ENCODE measurements around the gene HTR2A.
"Not testable (repeated sequence)": the region's sequence is repeated elsewhere in the genome, so short reads cannot be mapped to it uniquely, and the experiment has no call there.

Gene HTR2A

DNA sequence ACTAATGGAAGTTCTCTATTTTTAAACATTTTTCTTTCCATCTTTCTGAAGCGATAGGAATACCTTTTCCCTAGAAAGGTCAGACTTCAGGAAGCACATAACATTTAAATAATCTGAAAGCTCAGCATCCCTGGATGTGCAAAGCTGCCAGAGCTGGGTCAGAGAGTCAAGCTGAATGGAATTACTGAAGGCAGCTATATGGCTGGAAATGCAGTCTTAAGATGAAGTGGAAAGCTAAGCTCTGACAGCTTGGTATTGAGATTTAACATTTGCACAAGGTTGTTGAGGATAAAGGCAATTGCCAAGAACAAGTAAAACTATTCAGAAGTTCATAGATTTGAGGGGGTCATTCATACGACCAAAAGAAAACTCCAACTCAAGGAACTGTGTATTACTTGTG, 28.8 kb downstream of the HTR2A start:
- DNase-seq, result no peak

DNA sequence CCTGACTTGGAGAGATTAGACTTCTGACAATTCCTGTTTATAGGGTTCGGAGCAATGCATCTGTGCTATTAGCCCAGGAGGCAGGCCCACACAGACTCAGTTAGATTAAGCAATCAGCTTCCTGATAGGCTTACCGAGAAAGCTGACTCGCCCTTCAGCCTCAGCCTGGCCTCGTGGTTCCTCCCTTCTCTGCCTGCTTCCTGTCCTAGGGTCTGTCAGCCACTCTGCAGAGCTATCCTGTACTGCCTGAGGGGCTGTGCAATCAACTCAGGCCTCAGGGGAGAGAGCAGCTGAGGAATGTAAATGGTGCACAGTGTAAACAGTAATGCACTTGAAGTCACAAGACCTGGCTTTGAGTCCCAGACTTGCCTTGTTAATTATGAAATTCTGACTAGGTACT, 30.7 kb downstream of the HTR2A start:
- DNase-seq, result no peak

DNA sequence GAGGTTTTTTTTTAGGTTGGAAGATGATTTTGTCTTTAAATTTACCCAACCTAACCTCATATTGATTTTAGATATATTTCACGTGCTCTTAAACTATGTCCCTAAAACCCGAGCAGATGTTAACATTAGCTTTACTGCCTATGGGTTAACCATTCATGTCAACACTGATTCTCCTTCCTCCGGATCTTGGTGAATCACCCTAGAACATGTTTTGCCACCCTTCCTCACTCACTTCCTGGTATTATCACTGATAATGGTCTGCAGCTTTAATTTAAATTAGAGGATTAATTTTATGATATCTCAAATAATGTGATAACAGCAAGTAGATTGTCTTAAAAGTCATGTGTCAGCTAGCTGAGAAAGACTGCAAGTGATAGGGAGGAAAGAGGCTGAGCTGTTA, 31.9 kb downstream of the HTR2A start:
- no peak for DNase-seq

DNA sequence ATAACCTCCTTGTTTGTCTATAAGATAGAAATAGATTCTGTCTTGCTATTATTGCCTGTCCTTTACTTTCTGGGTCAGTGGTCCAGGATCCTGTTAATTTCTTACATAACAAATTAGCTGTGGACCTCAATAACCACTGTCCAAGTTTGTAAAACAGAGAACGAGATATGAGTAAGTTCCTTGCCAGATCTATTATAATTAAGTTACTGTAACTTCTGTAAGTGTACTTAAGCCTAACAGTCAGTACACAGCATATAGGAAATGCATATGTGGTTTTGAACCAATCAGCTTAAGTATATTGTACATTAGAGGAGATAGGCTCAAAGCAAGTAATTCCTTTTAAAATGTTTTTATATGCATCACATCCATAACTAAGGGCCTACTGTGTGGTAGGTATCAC, 34.9 kb downstream of the HTR2A start:
- DNase-seq, result no peak

DNA sequence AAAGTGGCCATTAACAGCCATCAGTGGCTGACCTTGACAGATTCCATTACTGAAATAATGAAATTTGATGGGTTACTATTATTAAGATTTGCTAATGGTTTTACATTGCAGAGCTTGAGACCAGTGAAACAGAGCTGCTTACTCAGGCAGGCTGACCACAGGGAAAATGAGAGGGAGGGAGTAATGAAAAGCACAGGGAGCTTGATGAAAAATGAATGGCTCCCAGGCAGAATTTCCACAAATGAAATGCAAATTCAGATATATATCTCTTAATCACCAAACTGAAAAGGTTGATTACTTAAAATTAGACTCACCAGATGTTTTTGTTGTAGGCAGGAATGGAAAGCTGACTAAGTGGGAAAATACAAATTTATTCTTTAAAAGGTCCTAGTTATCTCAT, 36.1 kb downstream of the HTR2A start:
- no peak for DNase-seq

DNA sequence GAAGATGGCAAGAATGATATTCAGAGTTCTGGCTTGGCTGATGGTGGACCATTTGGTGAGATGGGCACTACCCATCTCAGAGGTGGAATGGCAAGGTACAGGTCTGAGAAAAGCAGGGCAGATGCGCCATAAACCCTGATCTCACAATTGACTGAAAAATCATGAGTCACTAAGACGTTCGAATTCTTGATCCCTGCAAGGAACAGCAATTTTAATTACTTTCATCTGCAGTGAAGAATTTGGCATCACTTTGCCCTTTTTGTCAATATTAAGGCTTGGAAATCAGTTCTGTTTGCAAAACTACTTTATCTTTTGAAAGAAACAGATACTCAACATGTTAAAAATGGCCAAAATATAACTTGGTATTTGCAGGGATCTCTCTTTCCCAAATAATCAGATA, 38.1 kb downstream of the HTR2A start:
- no peak for DNase-seq

DNA sequence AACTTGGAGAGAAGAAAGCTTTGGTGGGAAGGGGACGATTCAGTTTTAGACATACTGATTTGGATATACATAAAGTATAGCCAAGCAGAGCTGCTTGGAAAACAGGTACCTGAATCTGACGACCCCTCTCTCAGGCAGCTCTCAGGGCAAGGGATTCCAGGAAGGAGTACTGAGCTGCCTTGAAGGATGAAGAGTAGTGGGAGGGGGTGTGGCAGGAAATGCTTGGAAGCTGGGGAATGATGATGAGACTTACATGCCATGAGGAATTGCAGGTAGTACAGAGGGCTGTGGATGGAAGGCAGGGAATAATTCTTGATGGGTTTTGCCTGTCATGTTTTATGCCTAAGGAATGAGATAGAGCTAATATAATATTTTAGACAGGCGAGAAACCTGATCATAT, 38.7 kb downstream of the HTR2A start:
- DNase-seq, result no peak

DNA sequence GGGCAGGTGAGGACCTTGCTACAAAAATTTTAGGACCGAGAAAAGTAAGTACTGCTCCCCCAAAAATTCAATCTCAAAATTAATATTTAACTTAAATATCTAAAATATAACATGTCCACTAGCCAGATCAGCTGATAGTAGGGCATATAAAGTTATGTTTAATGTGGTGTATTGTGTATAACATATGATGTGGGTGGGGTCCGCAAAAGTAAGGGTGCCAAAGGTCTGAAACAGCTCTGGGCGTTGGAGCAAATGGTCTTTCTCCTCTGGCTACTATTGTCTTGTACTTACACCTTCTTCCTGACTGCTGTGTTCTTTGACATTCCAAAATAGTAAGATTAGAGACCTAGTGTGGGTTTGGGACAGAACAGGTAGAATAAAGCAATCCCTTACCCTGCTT, 41.2 kb downstream of the HTR2A start:
- DNase-seq, result no peak

DNA sequence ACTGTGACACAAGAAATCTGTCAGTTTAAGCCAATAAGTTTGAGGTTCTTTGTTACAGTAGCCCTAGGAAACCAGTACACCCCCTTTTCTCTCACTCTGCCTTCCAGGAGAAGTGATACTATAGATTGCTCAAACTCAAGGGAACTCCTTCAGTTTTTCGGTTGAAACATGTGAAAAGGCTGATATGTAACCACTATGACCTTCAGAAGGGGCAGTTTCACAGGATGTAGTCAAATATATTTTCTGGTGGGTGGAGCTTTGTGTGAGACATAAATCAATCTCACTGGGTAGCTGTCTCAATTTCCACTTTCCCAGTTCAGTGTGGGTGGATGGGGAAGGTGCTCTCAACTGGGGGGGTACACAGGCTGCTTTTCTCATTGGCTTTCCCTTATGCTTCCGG, 41.7 kb downstream of the HTR2A start:
- DNase-seq, result no peak

DNA sequence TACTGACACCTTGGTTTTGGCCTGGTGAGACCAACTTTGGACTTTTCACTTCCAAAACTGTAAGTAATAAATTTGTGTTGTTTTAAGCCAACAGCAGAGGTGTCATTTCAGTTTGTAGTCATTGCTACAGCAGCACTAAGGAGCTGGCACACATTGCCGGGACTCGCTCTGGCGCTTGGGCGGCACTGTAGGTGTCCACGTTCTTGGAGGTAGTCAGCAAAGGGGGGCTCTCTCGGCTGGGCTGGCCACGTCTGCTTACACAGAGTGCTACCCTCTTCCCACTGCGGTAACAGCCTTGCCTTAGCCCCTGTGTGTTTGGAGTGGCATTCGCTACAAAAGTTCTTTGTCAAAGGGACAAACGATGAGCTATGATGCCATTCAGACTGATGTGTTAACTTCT, 44.7 kb downstream of the HTR2A start:
- no peak for DNase-seq

DNA sequence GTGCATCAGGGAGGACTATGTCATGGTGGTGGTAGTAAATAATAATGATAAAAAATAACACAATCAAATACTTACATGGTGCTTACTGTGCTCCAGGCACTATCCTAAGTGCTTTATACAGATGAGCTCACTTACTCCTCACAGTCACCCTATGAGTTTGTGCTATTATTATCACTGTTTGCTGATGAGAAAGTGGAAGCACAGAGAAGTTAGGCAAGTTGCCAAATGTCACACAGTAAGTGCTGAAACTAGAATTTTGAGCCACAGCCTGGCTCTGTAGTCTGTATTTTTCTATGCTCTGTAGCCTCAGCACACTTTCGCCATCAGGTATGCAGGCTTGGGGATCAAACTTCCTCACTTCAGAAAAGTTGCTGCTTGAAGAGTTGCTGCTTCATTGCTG, 46.6 kb downstream of the HTR2A start:
- DNase-seq, result no peak

DNA sequence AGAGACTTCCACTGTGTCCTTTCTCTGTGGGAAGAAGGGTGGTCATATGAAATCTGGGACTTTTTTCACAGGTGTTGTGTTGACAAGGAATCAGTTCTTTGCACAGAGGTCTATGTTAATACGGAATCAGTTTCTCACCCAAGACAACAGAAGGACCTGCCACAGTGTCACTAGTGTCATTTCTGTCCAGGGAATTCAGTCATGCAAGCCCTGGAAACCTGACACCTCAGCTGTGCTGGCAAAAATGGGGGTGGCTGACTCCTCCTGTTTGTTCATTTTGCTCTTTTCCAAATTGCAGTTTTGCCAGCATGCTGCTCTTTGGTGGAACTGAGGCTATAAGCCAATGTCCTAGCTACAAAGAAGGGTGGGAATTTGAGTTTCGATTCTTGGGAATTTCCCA, 50.1 kb downstream of the HTR2A start:
- DNase-seq, result no peak

DNA sequence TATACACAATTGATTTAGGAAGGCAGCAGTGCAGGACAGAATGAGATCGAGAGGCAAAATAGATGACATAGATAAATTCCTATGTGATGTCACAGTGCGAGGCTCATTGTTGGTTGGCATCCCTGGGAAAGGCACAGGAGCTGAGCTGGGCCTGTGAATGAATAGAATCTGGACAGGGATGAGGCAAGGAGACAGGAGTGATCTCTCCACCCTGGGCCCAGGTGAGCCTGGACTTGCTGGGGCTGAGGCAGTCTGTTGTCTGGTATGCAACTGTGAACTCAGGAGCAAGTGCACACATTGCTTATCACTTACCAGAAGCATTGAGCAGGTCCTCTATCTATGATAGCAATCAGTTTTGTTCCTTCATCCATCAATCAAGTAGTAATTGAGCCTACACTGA, 51.7 kb downstream of the HTR2A start:
- no peak for DNase-seq

DNA sequence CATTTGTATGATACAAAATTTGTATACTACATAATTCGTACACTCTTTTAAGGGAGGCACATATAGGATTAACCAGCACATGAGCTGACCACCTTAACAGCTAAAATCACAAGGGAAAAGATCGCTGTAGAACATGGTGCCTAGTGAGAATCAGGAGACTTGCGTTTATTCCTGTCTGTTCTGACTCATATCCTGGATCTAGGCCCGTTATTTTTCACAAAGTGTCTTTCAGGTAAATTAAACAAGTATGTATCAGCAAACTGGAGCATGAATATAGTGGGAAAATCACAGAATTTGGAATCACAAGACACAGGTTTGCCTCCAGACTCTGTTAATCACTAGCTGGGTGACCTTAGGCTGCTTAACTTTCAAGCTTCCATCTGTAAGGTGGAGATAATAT, 52.4 kb downstream of the HTR2A start:
- no peak for DNase-seq

DNA sequence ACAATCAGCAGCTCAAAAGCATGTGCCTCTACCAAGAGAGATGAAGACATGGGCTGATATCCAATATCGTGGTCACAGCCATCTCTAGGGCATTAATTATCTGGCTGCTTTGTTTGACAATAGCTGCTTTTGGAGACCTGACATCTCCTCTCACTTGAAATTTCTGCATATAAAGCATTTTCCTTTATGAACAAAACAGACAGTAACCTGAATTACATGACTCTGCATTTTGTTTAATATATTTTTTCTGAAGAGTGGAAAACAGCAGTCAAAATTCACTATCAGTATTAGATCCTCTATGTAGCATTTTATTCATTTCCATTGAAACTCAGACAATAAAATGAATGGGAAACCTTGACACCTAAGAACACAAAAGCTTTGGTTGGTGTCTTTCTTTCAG, 57.5 kb downstream of the HTR2A start:
- no peak for DNase-seq

DNA sequence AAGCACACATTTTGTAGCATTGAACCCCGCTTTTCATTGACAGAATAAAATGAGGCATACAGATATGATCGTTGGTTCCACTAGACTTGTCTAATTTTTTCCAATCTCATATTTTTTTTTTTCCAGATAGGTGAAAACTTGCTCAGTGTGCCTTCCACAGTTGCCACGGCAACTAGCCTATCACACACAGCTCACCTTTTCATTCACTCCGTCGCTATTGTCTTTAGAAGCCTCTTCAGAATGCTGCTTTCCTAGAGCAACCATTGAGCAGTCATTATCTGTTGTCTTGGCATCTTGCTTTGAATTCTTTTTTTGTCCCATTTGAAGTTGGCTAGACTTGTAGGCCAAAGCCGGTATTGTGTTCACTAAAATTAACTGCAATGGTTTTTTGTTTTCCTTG, 62.2 kb downstream of the HTR2A start:
- DNase-seq, result no peak

DNA sequence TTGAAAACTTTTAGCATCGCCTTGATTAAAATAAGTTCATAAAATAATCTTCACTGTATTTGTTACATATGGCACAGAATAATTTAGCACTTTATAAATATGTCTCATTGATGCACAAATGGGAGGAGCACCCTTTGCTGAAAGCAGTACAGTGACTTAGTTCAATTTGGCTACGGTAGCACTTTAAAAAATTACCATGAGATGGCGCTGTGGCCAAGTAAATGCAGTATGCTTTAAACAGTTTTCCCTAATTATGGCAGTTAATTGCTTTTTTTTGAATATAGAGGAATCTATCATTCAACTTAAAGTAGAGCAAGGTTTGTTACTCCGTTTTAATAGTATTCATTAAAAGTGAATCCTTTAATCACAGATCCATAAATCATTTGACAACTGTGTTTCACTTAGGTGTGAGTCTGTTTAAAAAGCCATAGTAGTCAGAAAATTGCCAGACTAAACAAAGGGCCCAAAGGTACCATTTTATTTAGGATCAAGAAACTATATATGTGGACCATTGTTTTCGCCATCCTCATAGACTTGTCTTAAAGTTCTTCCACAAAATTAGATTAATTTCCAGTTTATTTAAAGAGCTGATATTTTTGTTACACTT, 65.2 kb downstream of the HTR2A start:
- DNase-seq, result no peak

DNA sequence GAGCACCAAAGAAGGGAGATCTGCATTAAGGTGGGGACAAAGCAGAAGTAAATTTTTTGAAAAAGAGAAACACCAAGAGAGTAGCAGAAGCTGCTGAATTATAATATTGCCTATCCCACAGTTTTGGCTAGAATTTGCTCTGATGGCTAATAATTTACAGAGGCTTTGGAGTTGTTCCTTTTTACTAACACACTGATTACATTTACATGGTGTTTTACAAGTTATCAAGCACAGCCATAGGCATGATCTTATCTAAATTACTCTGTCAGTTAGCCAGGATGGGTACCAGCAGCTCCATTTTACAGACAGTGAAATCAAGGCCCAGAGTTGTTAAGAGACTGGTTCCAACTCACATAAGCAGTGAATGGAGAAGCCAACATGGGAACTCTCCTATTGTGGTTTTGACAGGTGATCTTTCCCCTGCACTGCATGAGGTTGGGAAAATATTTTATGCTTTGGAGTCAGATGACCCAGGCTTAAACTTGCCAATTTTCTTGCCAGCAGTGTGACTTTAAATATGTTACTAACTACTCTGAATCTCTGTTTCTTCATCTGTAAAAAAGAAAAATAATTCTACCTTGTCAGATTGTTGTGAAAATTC, 66.3 kb downstream of the HTR2A start:
- DNase-seq, result no peak

DNA sequence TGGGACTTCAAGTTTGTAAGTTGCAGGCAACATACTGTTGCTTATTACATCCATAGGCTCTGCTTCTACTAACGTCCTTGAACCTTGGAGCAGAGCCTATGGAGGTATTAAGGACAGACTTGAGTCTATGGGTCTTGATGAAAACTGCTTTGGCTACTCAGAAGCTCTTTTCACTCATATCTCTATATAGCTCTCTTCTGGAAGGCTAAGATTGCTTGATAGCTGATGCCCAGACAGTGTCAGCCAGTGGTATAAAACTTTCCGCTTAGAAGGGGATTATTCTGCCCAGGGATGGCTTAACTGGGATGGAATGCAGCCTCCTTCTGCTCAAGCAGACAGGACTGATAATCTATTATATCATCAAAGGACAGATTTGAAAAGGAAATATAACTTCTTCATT, 74.3 kb downstream of the HTR2A start:
- DNase-seq, result no peak

DNA sequence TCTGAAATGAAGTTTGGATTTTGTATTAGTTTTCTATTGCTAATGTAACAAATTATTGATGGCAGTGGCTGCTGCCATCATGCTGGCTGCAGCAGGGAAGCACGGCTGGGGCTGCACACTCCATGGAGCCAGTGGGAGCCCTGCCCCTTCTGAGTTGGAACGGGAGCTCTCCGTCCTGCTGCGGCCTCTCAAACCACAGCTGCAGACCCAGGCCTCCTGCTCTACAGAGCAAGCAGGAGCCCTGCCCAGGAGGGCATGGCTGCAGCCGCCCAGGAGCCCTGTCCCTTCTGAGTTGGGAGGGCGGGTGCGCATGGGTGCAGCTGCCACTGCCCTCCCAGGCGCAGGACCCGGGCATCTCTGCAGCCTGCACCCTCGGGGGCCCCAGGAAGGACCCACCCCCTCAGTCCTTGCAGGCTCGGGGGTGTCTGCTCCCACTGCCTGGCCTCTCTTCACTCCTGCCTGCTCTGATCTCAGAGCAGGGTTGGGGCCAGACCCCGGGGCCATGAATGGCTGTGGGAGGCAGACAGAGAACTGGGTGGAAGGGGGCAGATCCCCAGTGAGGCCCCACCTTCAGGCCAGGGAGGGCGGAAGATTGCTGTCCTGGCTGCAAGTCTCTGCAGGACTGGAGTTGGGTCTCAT, 78.9 kb downstream of the HTR2A start:
- DNase-seq, result no peak

DNA sequence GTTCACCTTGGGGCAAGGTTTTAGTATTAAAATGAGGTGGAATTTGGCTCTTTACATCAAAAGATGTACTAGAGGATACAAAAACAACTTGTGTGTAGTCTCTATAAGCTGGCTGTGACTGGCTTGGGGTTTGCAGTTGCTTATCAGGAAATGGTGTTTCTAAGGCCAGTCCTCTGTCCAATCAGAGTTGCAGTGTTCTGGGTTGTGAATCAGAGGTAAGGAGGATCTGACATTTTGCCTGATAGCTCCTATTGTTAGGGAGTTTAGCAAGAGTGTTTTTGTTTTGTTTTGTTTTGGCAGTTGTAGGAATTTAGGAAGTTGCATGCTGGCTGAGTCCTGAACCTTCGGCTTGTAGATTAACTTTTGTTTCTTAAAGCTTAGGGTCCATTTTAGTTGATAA, 79.8 kb downstream of the HTR2A start:
- no peak for DNase-seq

DNA sequence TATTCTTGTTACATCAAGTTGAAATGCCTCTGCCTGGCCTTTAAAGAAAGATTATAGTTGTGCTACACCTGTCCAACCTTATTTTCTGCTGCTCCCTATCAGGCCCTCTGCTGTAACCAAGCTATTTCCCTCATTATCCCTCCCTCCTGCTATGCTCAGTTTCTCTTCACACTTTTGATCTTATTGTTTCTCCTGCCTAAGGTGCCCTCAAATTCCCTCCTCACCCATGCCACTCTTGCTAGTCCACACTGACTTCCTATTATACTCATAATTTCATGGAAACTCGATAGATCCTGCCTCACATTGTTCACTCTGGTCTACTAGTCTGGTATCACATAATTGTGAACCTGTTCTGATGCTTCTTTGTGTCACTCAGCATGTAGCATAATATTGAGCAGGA, 80.5 kb downstream of the HTR2A start:
- DNase-seq, result no peak

DNA sequence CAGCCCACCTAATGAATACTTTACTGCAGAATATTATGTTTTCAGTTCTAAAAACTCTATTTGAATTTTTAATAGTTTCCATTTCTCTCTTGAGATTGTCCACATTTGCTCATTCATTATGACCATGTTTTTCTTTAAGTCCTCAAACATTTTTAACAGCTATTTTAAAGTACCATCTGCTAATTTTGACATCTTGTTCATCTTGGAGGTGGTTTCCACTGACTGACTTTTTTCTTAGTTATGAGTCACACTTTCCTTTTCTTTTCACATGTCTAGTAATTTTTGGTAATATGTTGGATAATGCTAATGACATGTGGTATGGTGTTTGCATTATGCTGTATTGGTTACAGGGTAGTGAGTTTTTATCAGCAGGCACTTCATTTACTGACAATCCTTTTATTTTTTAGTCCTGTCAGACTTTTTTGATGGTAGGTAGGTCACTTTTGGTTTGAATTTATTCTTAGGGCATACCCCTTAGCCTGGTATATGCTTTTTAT, 84.5 kb downstream of the HTR2A start:
- no peak for DNase-seq

DNA sequence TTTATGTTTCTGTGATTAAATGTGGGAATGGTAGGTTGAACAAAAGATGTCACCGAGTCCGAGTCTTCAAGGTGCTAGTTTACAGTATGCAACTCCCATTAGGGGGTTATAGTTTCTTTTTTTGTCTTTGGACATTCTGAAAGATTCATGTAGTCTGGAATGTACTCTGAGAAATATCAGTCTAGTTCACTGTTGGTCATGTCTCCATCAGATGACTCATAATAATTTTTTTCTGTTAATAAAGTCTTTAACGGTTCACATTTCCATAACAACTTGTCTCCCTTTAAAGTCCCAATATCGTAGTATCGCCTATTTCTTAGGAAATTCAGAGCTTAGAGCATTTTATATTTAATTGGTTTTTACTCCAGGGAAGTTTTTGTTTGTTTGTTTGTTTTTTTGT, 86.4 kb downstream of the HTR2A start:
- no peak for DNase-seq

DNA sequence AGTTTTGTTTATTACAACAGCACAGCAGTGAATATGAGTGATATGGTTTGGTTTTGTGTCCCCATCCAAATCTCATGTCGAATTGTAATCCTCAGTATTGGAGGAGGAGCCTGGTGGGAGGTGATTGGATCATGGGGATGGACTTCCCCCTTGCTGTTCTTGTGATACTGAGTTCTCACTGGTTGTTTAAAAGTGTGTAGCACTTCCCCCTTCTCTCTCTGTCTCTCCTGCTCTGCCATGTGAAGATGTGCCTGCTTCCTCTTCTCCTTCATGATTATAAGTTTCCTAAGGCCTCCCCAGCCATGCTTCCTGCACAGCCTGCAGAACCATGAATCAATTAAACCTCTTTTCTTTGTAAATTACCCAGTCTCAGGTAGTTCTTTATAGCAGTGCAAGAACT, 91.9 kb downstream of the HTR2A start:
- not testable (repeated sequence) for DNase-seq
